Smooth muscle cell (in vitro differentiated cells): ENCODE results near the gene C4orf51. TPM values are rescaled to one million over a fixed set of nuclear protein-coding genes. Genes with fewer than 3 reads are reported as not detected.

Source experiments
- DNase-seq: peaks from one replicate; lab custom pipeline; 2025; ENCODE audit not compliant: unreplicated experiment; lab: John Stamatoyannopoulos, UW
- H2AFZ ChIP-seq: fragments of 200-600 bp; sonication (generic); 2 replicates; pipeline ENCODE4 v1.6.0; 2016; ENCODE audit warnings: antibody characterized with exemption, low read depth, mild to moderate bottlenecking
- H3F3A ChIP-seq: fragments of 200-600 bp; sonication (generic); 2 replicates; pipeline ENCODE4 v1.6.0; 2017; ENCODE audit warnings: antibody characterized with exemption, low read depth
- H3K27ac ChIP-seq: fragments of 200-600 bp; sonication (generic); 2 replicates; pipeline ENCODE4 v1.5.1; 2016; ENCODE audit warnings: low read depth, mild to moderate bottlenecking
- H3K27me3 ChIP-seq: fragments of 200-600 bp; sonication (generic); 2 replicates; pipeline ENCODE4 v1.6.1; 2016; ENCODE audit warnings: low read depth, mild to moderate bottlenecking
- H3K36me3 ChIP-seq: fragments of 200-600 bp; sonication (generic); 2 replicates; pipeline ENCODE4 v1.5.1; 2016; ENCODE audit warnings: low read depth
- H3K4me1 ChIP-seq: fragments of 200-600 bp; sonication (generic); 2 replicates; pipeline ENCODE4 v1.5.1; 2016; ENCODE audit warnings: low read depth
- H3K4me2 ChIP-seq: fragments of 200-600 bp; sonication (generic); 2 replicates; pipeline ENCODE4 v1.6.0; 2016; ENCODE audit warnings: mild to moderate bottlenecking
- H3K4me3 ChIP-seq: fragments of 200-600 bp; sonication (generic); 2 replicates; pipeline ENCODE4 v1.5.1; 2016; ENCODE audit warnings: mild to moderate bottlenecking
- H3K79me2 ChIP-seq: fragments of 200-600 bp; sonication (generic); 2 replicates; pipeline ENCODE4 v1.6.0; 2016; ENCODE audit warnings: low read depth, mild to moderate bottlenecking
- H3K9ac ChIP-seq: fragments of 200-600 bp; sonication (generic); 2 replicates; pipeline ENCODE4 v1.6.0; 2016; ENCODE audit warnings: low read depth
- H3K9me3 ChIP-seq: fragments of 200-600 bp; sonication (generic); replicated peaks from 2 replicates; pipeline ENCODE4 v1.5.1; 2016; ENCODE audit warnings: low read depth
- H4K20me1 ChIP-seq: fragments of 200-600 bp; sonication (generic); 2 replicates; pipeline ENCODE4 v1.6.0; 2016; ENCODE audit warnings: low read depth
- CTCF ChIP-seq: fragments of 200-600 bp; sonication (generic); IDR thresholded peaks from 2 replicates; pipeline ENCODE4 v1.5.1; 2017; ENCODE audit warnings: borderline replicate concordance, mild to moderate bottlenecking, antibody characterized with exemption; ENCODE audit not compliant: insufficient read depth, poor library complexity, severe bottlenecking
- WGBS: methylation state at CpG from one replicate; pipeline ENCODE4 v1.1.7; 2016; ENCODE audit warnings: low lambda C conversion rate; 5-methylcytosine and 5-hydroxymethylcytosine counted together
- polyA plus RNA-seq: library from polyadenylated mRNA; unstranded; fragments of >200 nt; fragmentation: Nextera tagmentation; extraction: Ambion mirVana; gene quantifications from 2 replicates; pipeline ENCODE4 v1.2.1, GENCODE V29; 2016
- total RNA-seq: library from RNA; depleted of rRNA; stranded (reverse); fragments of >200 nt; gene quantifications from 2 replicates; pipeline ENCODE4 v1.2.3, GENCODE V29; 2014

The C4orf51 gene
- total and polyA plus RNA-seq, 2 experiments from 2014 or later: not detected

GRCh38 chr4:145680902-145681301, 956 bp downstream of the C4orf51 start:
- Histone ChIP-seq H4K20me1 (no peaks in the 10 kb centered on the region), H3K27me3 (no peaks in the 10 kb centered on the region), H3K27ac (no peak overlapping the region), H3K4me3 (no peak overlapping the region), H3K36me3 (no peaks in the 10 kb centered on the region), H3F3A (peaks cover 12% of the 10 kb centered on the region), H3K4me1 (peaks cover 3% of the 10 kb centered on the region), H2AFZ (no peak overlapping the region), H3K9me3 (peaks cover 6% of the 10 kb centered on the region), H3K9ac (no peak overlapping the region), H3K4me2 (no peak overlapping the region), H3K79me2 (no peaks in the 10 kb centered on the region)
- no peak for DNase-seq
- 100% methylated on average over 1 of the region's 1 CpG for WGBS
- TF ChIP-seq CTCF: no peak

DNA sequence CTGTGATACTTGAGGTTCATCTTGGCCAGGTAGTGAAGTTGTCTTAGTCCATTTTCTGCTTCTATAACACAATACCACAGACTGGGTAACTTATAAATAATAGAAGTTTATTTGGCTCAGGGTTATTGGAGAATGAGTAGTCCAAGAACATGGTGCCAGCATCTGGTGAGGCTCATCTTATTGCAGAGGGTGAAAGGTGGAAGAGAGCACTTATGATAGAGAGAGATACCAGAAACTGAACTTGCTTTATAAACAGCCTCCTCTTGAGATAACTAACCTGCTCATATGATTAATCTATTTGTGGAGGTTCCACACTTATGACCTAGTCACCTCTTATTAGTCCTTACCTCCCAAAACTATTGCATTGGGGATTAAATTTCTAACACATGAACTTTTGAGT, 1.6 kb downstream of the C4orf51 start:
- Histone ChIP-seq H2AFZ (no peak overlapping the region), H3K27me3 (no peaks in the 10 kb centered on the region), H3K4me3 (no peak overlapping the region), H3K27ac (no peak overlapping the region), H3K79me2 (no peaks in the 10 kb centered on the region), H3K4me2 (no peak overlapping the region), H3K4me1 (peaks cover 3% of the 10 kb centered on the region), H3K9ac (no peak overlapping the region), H3K9me3 (peaks cover 6% of the 10 kb centered on the region), H4K20me1 (no peaks in the 10 kb centered on the region), H3F3A (peaks cover 12% of the 10 kb centered on the region), H3K36me3 (no peaks in the 10 kb centered on the region)
- no peak for DNase-seq
- no peak for TF ChIP-seq CTCF

- H3K9ac ChIP-seq: no peak overlapping the region
- H3K79me2 ChIP-seq: no peaks in the 10 kb centered on the region
- no peaks in the 10 kb centered on the region for H4K20me1 ChIP-seq
- H3K4me3 ChIP-seq: no peak overlapping the region
- H3K9me3 ChIP-seq: peaks cover 6% of the 10 kb centered on the region
- H2AFZ ChIP-seq: no peak overlapping the region
- H3K27ac ChIP-seq: no peak overlapping the region
- no peak overlapping the region for H3K4me2 ChIP-seq
- peaks cover 12% of the 10 kb centered on the region for H3F3A ChIP-seq
- H3K36me3 ChIP-seq: no peaks in the 10 kb centered on the region
- no peaks in the 10 kb centered on the region for H3K27me3 ChIP-seq
- no peak for DNase-seq
- H3K4me1 ChIP-seq: peaks cover 3% of the 10 kb centered on the region
- 89% methylated on average over 1 of the region's 1 CpG for WGBS
- no peak for TF ChIP-seq CTCF
Measured at GRCh38 chr4:145681956-145682355, 2.0 kb downstream of the C4orf51 start.

- WGBS: 32% methylated on average over 2 of the region's 2 CpGs
- Histone ChIP-seq H3K4me3 (no peak overlapping the region), H3F3A (no peaks in the 10 kb centered on the region), H3K36me3 (no peaks in the 10 kb centered on the region), H3K4me1 (no peaks in the 10 kb centered on the region), H3K27me3 (no peaks in the 10 kb centered on the region), H3K27ac (no peak overlapping the region), H3K9me3 (no peaks in the 10 kb centered on the region), H3K79me2 (no peaks in the 10 kb centered on the region), H3K4me2 (no peak overlapping the region), H2AFZ (no peak overlapping the region), H4K20me1 (no peaks in the 10 kb centered on the region), H3K9ac (no peak overlapping the region)
- no peak for TF ChIP-seq CTCF
- no peak for DNase-seq
Measured at GRCh38 chr4:145686991-145687390, 7.0 kb downstream of the C4orf51 start.
